HG03575 (cell line): Measurements from ENCODE around the gene MEF2C.

Experiments
- ATAC-seq: cut with Tn5 transposase; IDR thresholded peaks from one replicate; pipeline ENCODE4 v1.9.1; 2021; ENCODE audit not compliant: unreplicated experiment, insufficient number of reproducible peaks, low FRiP score; ENCODE audit errors: extremely low read depth

Gene MEF2C

DNA sequence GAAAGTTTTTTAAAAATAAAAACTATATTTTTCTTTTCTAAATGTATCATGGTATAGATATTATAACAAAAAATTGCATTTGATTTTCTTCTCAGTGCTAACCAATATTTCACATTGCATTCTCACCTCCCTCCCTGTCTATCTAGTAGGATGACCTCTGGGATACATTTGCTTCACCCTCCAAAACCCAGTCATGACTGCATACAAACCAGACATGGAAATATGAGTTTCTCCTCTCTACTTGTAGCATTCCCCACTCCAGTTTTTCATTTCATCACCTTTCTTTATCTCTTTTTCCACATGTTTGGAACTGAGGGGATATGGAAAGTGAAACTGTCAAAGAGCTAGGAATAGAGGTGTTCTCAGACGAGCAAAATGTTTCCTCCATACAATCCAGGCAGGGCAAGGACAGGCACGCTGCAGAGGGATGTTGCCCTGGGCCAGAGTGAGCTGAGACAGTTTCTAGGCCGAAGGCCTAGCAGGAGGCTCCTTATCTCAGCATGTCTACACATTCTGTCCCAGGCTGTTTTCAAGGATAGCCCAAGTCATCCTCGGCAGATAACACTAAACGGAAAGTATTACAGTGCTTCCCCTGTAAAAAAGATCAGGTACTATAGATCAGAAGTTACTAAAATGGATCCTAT is 46.7 kb downstream of the MEF2C start:
- no peak for ATAC-seq

DNA sequence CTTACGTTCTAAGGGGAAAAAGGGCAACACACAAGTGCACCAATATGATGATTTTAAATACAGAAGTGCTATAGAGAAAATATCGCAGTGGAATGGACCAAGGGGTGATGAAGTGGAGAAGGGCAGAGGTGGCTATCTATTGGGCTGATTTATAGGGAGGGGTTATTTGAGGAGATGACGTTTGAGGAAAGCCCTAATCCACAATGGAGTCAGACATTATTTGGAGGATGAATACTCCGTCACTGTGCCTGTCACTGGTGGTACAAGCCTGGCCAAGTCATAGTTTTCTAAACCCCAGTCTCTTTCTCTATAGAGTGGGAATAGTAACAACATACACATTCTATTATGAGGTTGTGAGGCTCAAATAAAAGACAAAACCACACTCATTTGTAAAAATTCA is 48.5 kb downstream of the MEF2C start:
- no peak for ATAC-seq

DNA sequence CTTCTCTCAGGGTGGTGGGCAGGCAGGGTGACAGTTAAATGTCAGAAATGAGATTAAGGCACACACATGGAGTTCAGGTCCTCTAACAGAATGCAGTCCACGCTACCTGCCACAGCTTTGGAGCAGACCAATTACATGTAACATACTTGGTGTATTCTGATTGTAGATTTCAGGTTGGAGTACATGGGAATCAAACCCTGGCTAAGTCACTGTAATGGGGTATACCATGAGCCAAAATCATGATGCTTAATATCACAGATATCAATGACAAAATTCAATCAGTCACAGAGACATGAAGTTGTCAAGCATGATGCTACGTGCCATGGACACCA is 48.9 kb downstream of the MEF2C start:
- ATAC-seq = no peak

DNA sequence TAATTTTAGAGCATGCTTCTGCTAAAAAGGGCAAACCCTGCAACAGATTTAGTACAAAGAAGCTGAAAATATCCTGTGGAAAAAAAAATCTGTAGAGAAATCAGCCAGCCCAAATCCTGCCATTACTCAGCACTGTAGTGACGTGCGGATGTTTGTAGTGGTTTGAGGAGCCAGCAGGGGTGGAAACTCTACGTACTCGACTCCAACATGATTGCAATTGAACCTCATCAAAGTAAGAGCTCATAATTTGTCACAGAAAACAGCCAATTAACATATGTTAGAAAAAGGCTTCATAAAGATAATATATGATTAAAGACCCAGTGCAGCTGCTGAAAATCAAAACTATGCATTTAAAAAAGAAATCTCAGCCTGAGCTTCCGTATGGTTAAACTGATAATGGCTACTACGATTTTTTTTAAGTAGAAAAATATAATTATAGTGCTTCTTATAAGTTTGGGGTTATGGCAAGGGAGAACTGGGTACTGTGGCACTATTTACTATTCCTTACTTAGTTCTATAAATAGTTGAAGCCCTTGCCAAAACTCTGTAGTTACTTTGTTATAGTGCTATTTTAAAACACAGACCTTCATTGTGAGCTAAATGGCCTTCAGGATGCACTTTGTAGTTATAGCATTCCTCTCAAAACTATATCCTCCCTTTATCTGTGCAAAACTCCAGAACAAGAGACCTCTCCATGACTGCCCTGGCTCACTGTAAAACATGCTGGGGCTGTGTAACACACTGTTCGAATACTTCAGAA is 49.4 kb downstream of the MEF2C start:
- no peak for ATAC-seq

DNA sequence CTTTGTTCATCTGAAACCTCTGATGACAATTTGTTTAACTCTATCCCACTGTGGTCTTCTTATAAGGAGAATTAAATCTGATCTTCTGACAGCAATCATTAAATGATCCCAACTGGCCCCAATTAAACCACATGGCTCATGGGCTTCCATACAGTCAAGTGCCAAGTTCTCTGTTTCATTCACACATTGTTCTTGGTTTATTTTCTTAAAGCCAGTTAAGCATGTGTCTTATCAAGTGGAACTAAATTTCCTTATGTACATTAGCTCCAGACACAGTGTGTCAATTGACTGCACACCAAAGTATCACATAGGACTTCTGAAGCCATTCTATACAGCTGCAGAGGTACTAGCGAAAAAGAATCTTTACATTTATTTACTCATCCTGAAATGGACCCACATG is 51.2 kb downstream of the MEF2C start:
- no peak for ATAC-seq

DNA sequence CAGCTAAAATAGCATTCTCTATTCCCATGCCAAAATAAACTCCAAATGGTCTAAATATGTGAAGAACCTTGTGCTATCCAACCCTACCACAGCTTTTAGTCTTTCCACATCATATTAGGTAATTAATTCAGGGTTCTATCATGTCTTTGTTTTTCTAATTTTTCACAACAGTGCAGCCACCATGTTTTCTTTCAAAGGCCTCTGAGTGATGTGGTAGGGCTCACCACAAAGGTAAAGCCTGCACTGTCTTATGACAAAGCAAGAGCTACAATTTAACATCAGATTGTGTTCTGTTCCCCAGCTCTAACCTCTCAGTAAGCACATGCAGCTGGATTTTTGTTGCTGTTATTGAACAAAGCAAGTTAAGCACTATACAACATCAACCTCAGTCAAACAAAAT is 52.4 kb downstream of the MEF2C start:
- no peak for ATAC-seq

DNA sequence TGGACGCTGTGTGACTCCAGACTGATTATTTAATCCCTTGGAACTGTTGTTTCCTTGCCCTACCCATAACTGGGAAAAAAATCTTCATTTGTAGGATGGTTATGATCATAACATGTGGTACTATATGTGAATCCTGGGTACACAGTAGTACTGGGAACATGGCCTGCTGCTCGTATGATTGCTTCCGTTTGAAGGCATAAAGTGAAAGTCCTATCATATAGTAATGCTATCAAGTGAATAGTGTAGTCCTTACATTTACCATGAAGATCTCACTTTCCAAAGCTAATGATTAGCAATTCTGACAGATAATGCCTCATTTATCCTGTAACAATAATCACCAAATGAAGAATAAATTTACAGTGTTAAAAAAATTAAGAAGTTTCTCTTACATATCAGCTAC is 53.2 kb downstream of the MEF2C start:
- no peak for ATAC-seq

DNA sequence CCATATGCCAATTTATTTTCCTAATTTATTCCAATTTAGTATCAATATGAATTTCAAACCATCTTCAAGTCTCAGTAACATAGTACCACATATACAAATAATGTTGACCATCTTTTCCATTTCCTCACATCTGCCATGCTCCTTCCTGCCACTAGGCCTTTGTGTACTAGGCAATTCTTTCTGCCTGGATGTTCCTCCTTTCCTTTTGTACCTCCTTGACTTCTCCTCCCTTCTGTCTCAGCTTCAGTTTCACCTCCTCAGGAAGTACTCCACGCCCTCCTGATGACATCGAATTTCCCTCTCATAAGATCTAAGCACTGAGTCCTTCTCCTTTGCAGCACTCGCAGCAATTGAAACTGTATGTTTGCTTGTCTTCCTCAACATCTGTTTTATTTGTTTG is 53.9 kb downstream of the MEF2C start:
- no peak for ATAC-seq

DNA sequence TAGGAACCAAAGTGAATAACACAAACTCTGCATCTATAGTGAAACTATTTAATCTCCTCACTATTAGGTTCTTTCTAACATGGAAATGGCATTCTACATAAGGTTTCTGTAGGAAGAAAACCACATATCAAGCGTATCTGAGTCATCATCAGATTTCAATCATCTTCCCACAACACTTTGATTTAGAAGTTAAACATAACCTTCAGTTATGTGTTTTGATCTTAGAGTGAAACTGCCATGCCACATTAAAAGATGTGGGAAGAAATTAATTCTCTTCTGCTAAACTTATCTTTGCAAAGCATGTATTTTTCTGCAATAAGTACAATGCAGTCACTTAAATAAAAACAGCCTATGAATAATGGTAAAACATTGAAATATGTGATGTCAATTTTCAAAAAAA is 55.0 kb downstream of the MEF2C start:
- ATAC-seq = no peak

DNA sequence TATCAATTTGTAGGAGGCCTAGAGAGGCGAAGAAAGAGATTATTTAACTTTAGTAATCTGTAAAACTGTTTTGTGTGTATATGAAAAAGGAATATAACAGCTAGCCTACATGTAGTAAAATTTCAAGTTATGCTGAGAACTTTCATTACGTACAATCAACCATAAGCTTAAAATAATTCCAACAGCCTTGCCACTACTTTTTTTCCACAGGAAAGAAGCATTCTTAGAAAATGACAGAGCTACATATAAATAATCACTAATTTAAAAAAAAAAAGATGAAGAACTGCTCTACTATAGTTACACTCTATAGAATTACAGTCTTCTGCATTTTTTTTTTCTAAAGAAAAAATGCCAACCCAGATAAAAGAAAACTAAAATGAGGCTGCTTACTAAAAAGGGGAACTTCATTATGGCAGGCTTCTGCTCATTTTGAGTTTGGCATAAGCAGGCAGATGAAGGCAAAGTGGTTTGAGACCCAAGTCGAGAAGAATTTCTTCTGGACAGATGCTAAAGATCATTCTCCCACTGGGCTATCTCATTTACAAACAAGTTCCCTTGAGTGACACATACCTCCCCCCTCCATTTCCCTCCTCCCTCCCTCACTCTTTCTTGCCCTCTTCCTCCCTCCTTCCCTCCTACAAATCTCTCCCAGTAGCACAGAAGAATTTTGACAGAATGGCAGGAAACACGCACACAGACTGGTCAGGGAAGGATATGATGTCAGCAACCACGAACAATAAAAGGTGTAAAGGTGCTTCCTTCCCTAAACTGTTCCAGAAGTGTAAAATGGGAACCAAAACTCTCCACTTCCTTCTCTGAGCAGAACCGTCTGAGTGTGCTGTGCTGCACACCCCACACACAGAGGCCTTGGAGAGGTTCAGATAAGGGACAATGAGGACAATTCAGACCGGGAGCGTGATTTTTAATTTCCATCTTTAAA is 56.1 kb downstream of the MEF2C start:
- ATAC-seq = peak; percentile 50

DNA sequence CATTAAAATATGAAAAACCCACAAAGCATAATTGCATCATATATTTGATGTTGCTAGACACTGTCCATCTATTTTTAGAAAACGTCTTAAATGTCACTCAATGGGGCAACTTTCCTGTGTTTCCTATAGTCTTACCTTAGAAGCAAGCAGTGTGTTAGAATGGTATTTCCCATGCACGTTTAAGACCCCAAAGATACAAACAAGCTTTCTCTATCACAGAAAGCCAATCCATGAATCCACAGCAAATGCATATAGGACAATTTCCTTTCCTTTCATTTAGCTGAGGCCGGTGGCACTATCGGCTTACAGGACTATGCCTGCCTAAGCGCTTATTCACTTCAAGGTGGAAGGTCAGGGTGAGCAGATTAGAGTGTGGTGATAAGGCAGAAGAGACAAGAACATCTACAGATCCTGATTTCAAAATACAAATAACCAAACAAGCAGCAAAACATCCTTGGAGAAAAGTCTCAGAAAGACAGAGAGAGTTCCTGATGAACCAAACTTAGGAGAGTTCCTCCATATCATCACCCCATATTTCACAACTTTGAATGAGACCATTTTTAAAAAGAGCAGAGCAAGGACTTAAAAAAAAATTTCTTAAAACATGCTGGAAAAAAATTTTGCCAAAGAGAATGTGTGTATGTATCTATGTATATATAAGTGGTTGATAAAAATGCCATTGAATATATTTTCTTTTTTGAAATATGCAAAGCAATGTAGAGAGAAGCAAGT is 57.2 kb downstream of the MEF2C start:
- no peak for ATAC-seq

DNA sequence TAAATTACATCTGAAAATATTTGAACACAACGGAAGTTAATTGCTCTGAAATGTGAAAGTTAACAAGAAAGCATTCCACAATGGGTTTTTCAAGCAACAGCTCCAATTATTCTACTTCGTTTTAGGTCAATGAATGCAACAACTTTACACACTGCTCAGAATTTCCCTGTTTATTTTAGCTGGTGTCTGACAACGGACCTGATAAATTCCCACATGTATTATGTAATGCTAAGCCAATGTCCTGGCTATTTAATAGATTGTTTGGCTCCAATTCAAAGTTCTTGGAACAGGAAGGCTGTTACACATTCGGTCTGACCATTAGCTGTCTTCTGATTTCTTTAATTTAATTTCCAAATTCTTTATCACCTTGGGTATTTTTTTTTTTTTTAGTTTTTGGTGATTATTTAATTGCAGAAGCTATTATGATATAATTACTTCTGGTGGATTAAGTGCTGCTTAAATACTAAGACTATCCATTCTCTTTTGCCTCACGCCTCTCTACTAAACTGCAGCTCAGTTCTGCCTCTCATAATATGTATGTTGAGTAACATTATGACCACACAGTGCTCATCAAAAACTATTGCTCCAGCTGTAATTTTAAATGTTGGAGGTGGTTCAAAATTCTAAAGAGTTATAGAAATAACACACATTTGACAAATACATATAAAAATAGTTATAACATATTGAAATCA is 57.9 kb downstream of the MEF2C start:
- ATAC-seq = no peak

DNA sequence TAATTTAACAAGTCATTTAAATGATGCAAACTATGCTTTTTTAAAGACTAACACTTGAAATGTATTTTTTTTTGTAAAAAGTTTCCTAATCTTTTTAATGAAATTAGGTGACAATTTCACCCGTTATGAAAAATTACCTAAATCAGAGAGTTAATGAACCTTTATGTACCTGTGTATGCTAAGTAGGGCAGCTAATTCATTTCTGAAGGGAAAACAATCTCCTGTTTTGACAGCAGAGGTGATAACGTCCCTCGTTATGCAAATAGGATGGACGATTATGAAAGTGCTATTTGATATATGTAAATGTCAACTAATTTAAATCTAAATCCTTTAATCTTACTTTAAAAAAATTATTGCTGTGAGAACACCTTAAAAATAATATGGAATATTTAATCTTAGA is 58.8 kb downstream of the MEF2C start:
- ATAC-seq = no peak

DNA sequence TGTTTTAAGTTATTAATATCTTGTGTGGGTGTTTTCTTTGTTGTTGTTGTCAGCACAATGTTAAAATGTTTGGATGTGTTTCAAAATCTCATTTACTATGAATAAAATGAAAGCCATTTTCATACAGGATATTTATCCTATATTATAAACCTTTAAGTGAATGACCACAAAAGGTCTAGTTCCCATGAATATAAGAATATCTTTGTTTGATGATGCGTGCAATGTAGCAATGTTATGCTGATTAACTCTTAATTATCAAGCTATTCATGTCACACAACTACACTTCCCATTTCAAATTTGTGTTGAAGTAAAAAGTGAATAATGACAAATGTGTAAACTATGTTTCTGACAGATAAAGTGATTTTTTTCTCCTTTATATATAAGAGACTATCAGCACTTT is 59.8 kb downstream of the MEF2C start:
- ATAC-seq = no peak

DNA sequence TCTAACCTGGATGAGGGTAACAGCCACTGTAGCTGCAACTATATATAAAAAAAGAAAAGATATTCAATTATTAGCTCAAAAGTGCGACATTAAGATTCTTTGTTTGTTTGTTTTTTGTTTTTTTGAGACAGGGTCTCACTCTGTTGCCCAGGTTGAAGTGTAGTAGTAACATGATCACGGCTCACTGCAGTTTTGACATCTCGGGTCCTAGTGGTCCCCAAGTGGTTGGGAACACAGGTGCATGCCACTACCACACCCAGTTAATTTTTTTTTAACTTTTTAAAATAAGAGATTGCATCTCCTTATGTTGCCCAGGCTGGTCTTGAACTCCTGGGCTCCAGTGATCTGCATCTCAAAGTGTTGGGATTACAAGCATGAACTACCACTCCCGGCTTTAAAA is 61.8 kb downstream of the MEF2C start:
- no peak for ATAC-seq

DNA sequence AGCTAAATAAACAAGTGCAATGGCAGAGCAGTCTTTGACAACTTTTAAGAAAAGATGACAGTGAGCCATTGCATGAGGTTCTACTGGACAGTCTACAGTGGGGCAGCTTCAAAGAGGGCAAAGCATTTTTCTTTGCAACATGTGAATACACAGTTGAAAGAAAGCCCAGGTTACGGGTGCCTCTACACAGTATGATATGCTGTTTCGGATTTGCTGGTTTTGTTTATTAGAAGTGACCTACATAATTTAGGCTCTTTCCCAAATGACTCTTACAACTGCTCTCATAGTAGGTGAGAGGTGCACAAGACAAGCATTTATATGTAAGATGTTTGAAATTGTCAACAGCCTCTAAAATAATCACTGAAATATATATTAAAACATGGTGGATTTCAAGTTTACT is 62.4 kb downstream of the MEF2C start:
- no peak for ATAC-seq

DNA sequence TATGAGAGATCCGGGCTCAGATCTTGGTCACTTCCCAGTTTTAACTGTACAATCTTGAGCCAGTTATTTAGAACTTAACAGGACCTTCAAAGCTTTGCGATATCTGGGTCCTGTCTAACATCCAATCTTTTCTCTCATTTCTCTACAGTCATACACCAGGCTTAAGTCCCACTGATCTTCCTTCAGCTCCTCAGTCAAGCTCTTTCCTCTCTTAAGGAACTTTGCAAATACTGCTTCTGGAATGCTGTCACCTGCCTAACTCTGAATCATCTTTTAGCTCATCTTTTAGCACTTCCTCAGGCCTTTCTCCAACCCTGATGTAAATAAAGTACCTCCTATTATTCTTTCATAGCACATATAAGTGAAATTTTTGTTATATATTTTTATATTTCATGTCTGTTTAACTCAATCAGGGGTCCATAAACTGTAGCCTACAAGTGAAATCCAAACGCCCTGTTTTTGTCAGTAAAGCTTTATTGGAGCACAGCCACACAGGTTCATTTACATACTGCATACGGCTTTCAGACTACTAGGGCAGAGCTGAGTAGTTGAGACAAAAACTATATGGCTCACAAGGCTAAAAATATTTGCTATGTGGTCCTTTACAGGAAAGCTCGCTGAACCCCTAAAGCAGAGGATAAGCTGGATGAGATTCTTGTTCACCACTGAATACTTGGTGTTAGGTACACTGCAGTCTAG is 63.5 kb downstream of the MEF2C start:
- no peak for ATAC-seq

DNA sequence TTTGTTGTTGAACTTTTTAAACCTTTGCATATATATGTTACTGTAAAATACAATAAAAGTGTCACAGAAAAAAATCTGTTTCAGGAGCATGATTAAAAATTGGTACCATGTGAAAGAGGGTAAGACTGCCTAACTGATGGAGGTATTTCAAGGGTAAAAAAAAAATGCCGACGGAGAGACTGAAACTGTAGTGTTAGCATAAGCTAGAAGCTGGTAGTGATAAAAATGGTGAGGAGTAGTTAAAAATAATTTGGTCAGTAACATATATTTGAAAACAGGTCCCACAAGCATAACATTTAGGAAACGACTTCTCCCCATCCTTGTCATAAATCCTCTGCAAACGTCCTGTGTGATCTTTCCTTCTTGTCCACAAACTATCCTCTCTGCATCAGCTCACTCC is 64.7 kb downstream of the MEF2C start:
- ATAC-seq = no peak
